GM10248 (cell line): ENCODE results near the gene KLK10.

Experiments used
- CTCF ChIA-PET: fragments of 300-600 bp; sonication (Branson Sonifier 250); formaldehyde crosslinking; extraction: SDS; loops from one replicate; lab custom pipeline; 2021; ENCODE audit warnings: antibody characterized with exemption; lab: Yijun Ruan, JAX
- POLR2A ChIA-PET: fragments of 350-650 bp; sonication (Branson Sonifier 250); formaldehyde crosslinking; extraction: SDS; loops from one replicate; lab custom pipeline; 2020; ENCODE audit warnings: antibody characterized with exemption; lab: Yijun Ruan, JAX
- DNase-seq: peaks from one replicate; pipeline ENCODE4 v3.0.0; 2012; ENCODE audit errors: extremely low spot score
- TF ChIP-seq, protein P1 (sequence below): IDR thresholded peaks from 2 replicates; pipeline ENCODE4 v1.5.1; 2012; ENCODE audit warnings: mild to moderate bottlenecking, low read depth; ENCODE audit errors: extremely low read depth, missing control alignments, control extremely low read depth

Gene KLK10

DNA sequence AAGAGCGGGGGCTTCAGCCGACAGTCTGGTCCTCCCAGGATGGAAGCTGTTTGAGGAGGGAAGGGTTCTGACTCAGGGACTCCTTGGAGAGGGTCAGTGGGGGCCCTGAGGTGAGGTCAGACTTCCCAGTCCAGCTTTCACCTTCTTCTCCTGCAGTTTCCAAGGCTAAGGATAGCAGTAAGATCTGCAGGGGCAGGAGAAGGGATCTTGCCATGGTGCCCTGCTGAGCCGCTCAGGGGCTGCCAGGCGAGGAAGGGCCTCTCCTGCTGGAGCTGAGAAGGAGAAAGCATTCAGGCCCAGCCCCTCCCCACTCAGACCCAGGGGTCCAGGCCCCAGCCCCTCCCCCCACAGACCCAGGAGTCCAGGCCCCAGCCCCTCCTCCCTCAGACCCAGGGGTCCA, 37.3 kb downstream of the KLK10 start:
- ChIA-PET POLR2A (no interaction called here), CTCF (no interaction called here)
- no peak for DNase-seq
- TF ChIP-seq, protein P1, sequence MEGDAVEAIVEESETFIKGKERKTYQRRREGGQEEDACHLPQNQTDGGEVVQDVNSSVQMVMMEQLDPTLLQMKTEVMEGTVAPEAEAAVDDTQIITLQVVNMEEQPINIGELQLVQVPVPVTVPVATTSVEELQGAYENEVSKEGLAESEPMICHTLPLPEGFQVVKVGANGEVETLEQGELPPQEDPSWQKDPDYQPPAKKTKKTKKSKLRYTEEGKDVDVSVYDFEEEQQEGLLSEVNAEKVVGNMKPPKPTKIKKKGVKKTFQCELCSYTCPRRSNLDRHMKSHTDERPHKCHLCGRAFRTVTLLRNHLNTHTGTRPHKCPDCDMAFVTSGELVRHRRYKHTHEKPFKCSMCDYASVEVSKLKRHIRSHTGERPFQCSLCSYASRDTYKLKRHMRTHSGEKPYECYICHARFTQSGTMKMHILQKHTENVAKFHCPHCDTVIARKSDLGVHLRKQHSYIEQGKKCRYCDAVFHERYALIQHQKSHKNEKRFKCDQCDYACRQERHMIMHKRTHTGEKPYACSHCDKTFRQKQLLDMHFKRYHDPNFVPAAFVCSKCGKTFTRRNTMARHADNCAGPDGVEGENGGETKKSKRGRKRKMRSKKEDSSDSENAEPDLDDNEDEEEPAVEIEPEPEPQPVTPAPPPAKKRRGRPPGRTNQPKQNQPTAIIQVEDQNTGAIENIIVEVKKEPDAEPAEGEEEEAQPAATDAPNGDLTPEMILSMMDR = no peak

DNA sequence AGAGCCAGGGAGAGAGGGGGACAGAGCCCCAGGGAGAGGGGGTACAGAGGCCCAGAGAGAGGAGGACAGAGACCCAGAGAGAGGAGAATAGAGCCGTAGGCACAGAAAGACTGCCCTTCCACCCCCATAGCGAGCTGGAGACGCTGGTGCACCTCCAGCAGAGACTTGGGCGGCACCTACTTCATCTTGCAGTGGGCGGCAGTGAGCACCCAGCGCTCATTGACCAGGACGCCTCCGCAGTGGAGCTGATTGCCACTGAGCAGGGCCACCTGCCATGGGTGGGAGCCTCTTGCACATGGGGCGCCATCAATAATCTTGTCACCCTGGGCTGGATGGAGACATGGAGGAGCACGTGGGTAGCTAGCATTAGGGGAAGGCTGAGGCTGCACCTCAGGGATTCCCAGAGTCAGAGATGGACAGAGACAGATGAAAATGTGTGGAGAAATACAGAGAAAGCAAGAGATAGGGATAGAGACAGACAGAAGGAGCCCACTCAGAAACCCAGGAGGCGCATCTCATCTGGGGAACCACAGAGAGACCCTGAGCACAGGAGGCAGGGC, 37.8 kb downstream of the KLK10 start:
- DNase-seq = no peak
- TF ChIP-seq, protein P1 = no peak
- CTCF ChIA-PET = no interaction called here
- POLR2A ChIA-PET = no interaction called here

DNA sequence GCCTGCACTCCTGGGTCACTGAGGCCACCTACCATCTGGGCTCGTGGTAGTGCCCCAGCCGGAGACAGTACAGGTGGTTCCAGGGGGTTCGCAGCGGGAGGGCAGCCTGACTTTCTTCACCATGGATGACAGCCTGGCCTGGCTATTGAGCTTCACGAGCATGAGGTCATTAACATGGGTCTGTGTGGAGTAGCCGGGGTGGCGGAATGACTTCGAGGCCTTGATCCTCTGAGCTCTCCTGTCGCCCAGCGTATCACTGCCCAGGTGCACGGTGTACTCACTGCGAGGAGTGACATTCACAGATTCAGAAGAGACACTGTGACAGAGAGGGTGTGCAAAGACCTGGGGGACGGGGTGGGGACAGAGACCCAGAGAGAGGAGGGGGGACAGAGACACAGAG, 39.3 kb downstream of the KLK10 start:
- DNase-seq = no peak
- ChIA-PET POLR2A (no interaction called here), CTCF (no interaction called here)
- TF ChIP-seq, protein P1 = no peak

DNA sequence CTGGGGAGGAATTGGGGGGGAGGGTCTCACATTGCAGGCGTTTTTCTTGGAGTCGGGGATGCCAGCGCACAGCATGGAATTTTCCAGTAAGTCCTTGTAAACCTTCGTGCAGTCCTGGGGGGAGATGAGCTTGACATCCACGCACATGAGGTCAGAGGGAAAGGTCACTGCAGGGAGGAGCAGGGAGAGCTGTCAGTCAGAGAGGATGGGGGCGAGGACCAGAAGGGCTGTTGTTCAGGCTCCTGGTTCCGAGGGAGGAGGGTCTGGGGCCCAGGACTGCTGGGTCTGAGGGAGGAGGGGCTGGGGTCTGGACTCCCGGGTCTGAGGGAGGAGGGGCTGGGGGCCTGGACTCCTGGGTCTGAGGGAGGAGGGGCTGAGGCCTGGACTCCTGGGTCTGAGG, 39.8 kb downstream of the KLK10 start:
- CTCF ChIA-PET = no interaction called here
- POLR2A ChIA-PET = no interaction called here
- DNase-seq = no peak
- TF ChIP-seq, protein P1 = no peak

DNA sequence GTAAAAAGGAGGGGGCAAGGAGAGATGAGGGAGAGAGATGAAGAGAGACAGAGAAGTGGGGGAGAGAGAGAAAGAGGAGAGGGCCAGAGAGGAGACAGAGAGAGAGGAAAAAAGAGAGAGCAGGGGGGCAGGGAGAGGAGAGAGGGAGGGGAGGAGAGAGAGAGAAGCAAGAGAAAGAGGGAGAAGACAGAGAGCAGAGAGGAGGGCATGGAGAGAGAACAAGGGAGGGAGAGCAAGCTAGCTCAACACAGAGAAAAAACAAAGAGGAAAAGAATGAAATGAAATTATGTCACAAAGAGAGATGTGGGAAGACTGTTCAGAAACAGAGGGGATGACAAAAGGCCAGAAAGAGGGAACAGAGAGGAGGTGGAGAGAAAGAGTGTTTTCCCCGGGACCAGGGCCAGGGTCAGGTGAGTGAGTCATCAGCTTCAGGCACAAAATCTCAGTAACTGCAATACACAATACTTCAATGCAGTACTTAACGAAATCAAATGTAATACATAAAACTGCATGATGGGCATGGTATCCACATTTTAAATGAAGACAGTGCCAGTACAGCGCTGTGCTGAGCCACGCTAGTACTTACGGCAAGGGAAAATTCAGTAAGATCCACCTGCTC, 40.6 kb downstream of the KLK10 start:
- DNase-seq = no peak
- ChIA-PET POLR2A (no interaction called here), CTCF (no interaction called here)
- TF ChIP-seq, protein P1 = no peak

DNA sequence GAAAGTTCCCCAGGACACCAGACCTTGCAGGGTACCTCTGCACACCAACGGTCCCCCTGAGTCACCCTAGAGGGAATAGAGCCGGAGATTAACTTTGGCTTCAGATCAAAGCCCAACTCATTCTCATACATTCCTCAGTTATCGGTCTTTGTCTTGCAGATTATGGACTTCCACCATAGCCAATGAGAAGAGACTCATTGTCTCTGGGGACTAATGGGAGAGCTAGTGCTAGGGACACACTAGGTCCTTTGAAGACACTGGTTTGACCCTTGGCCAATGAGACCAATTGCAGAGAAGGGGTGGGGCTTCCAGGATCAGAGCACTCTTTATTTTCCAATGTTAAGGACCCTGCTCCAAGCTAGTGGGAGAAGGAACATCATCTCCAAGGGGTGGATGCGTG, 41.9 kb downstream of the KLK10 start:
- no peak for DNase-seq
- POLR2A ChIA-PET = no interaction called here
- TF ChIP-seq, protein P1 = no peak
- CTCF ChIA-PET = no interaction called here
